ENCODE measurements around the gene ENOX2. TPM values are rescaled to one million over a fixed set of nuclear protein-coding genes. Genes with fewer than 3 reads are reported as not detected.

ENOX2 gene
- total RNA-seq, 1 donor from 2014 or later: 8.1 TPM

DNA sequence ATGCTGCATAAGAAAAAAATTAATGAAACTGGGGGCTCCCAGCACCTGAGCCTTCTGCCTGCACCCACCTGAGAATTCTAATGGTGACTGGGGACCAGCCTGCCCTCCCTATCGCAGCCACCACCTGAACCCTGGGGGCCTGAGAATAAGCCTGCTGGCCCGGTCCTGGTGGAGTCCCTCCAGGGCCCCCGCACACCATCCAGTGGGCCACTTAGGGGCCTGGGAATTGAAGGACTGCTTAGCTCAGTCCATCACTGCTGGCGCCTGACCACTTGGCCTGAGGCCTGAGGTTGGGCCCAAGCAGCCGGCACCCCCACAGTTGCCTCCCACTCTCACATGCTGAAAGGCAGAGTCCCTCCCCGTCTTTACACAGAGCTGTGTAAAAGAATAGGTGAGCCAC lies 230.8 kb downstream of the ENOX2 start:
- H3K4me3 ChIP-seq (ENCODE audit: low read depth, low read length): no peak overlapping the region
- no peak for DNase-seq (ENCODE audit: low read depth)
- TF ChIP-seq, protein P1, sequence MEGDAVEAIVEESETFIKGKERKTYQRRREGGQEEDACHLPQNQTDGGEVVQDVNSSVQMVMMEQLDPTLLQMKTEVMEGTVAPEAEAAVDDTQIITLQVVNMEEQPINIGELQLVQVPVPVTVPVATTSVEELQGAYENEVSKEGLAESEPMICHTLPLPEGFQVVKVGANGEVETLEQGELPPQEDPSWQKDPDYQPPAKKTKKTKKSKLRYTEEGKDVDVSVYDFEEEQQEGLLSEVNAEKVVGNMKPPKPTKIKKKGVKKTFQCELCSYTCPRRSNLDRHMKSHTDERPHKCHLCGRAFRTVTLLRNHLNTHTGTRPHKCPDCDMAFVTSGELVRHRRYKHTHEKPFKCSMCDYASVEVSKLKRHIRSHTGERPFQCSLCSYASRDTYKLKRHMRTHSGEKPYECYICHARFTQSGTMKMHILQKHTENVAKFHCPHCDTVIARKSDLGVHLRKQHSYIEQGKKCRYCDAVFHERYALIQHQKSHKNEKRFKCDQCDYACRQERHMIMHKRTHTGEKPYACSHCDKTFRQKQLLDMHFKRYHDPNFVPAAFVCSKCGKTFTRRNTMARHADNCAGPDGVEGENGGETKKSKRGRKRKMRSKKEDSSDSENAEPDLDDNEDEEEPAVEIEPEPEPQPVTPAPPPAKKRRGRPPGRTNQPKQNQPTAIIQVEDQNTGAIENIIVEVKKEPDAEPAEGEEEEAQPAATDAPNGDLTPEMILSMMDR (conservative IDR thresholded peaks at IDR 0.05; ENCODE audit: low read depth, low read length): no peak

DNA sequence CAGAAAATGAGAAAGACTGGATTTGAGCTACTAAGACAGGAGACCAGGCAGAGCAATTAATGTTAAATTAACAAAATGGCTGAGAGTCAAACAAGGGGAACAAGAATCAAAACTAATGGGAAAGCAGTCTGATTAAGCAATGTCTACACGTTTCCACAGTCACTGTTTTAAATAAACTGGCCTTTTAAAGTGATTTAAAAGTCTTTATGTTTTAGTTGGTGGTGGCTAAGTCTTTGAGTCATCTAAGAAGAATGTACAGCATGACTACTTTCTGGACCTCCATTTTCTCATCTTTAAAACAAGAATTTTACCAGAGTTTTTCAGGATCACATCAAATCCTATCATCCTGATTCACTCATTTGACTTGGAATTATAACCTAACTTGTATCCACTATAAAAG lies 233.8 kb downstream of the ENOX2 start:
- H3K4me3 ChIP-seq (ENCODE audit: low read depth, low read length): no peak overlapping the region
- DNase-seq (ENCODE audit: low read depth): no peak
- TF ChIP-seq, protein P1 (conservative IDR thresholded peaks at IDR 0.05; ENCODE audit: low read depth, low read length): no peak

DNA sequence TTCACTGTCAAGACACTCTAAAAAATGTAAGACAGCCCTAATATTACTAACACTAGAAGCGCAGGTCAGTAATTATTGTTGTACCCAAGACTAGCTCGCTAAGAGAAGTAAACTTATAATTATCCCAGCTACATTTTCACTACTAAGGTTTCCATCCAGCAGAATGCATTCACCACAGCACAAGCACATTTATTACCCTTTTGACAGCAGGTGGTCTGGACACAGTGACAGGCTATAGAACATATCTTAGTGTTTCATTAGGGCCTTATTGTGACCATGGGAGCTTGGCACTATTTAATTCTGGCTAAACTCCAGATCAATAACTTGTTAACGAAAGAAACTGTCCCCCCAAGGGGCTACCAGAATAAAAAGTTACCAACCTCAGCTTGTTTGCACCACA lies 237.7 kb downstream of the ENOX2 start:
- no peak for DNase-seq (ENCODE audit: low read depth)
- TF ChIP-seq, protein P1 (conservative IDR thresholded peaks at IDR 0.05; ENCODE audit: low read depth, low read length): no peak
- no peak overlapping the region for H3K4me3 ChIP-seq (ENCODE audit: low read depth, low read length)

DNA sequence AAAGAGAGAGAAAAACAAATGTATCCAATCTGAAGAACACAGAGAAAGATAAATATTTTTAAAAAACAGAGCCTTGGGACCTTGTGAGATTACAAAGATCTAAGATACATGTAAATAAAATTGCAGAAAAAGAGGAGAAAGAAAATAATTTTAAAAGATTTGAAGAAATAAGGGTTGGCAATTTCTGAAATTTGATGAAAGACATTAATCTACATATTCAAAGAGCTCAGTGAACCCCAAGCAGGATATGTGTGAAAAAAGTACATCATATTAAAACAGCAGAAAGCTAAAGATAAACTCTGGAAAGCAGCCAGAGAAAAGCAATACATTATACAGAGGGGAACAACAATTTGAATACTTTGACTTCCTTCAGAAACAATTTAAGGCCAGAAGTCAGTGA lies 244.7 kb downstream of the ENOX2 start:
- TF ChIP-seq, protein P1 (conservative IDR thresholded peaks at IDR 0.05; ENCODE audit: low read depth, low read length): no peak

DNA sequence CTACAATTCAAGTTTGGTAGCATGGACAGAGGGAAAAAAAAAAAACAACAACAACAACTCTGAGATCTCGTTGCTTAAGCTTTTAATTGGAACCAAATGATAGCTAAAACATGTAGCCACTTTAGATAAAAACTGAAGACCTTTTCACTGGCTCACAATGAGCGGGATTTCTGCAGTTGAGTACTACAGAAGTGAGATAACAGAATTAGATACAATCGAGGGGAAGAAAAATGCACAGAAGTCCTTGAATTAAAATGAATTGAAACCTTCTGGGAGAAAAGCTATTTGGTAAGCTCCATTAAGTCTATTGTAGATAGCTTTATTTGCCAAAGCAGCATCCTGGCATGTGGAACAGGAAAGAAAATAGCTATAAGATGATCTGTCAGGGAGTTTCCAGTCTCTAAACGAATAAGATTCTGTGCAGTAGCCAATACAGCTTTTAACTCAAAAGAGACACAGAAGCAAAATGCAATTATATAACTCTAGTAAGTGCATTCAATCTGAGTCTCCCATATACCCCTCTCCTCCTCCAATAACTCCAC lies 248.5 kb downstream of the ENOX2 start:
- TF ChIP-seq, protein P1 (conservative IDR thresholded peaks at IDR 0.05; ENCODE audit: low read depth, low read length): no peak
- no peak for DNase-seq (ENCODE audit: low read depth)
- H3K4me3 ChIP-seq (ENCODE audit: low read depth, low read length): no peak overlapping the region

More for the DNA sequence above, 244.7 kb downstream of the ENOX2 start:
- no peak for DNase-seq (ENCODE audit: low read depth)
- H3K4me3 ChIP-seq (ENCODE audit: low read depth, low read length): no peak overlapping the region

DNA sequence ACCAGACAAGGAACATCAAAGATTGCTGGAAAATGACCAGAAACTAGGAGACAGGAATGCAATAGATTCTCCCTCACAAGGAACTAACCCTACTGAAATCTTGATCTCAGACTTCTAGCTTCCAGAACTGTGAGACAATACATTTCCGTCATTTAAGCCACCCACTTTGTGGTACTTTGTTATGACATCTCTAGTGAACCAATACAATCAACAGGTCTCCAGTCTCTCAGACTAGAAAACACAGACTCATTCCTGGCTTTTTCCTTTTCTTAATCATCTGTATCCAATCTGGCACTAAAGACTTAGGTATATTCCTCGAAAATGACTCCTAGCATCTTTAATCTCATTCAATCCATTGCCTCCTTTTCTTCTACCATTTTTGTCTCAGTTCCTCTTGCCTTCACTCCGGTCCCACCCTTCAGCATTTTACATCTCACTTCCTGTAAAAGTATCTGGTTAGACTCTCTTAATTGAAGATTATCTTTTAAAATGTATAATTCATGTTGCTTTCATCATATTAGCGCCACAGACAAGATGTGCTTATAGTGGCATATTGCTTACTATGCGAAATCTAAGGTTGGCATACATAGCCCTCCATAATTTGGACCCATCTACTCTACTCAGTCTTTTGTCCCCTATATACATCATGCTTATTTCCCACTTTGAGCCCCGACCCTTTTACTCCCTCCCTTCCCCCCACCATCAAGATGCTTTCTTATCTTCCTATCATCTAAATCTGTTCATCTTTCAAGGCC lies 250.0 kb downstream of the ENOX2 start:
- DNase-seq (ENCODE audit: low read depth): no peak
- H3K4me3 ChIP-seq (ENCODE audit: low read depth, low read length): no peak overlapping the region
- TF ChIP-seq, protein P1 (conservative IDR thresholded peaks at IDR 0.05; ENCODE audit: low read depth, low read length): no peak

DNA sequence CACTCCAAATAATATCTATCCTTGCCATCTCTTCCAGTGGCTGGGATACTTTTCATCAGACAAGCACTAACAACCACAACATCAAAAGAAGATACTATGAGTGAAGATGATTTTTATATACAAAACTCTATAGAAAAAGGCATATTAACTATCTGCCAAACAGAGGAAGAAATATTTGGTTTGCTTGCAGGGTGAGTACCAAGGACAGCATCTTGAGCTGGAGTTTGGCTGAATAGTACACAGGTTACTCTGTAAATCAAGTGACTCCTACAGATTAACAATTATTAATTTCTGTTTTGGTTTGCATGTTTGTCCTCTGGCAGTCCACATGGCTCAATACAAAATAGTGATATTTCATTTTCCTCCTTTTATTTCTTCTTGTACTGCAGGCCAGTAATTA lies 253.3 kb downstream of the ENOX2 start:
- TF ChIP-seq, protein P1 (conservative IDR thresholded peaks at IDR 0.05; ENCODE audit: low read depth, low read length): no peak
- no peak for DNase-seq (ENCODE audit: low read depth)
- H3K4me3 ChIP-seq (ENCODE audit: low read depth, low read length): no peak overlapping the region

All from epithelial cell of proximal tubule (primary cell).